LNCAP (cell line): ENCODE results near the gene RBM33.

ENCODE experiments used
- CTCF ChIP-seq: fragments of 450-650 bp; IDR thresholded peaks from 2 replicates; pipeline ENCODE4 v1.5.1; 2017; ENCODE audit warnings: mild to moderate bottlenecking

RBM33 gene

GRCh38 chr7:155715111-155715805 lies 70.8 kb downstream of the RBM33 start:
- no peak for TF ChIP-seq CTCF

GRCh38 chr7:155717010-155717744 lies 72.7 kb downstream of the RBM33 start:
- TF ChIP-seq CTCF = no peak

DNA sequence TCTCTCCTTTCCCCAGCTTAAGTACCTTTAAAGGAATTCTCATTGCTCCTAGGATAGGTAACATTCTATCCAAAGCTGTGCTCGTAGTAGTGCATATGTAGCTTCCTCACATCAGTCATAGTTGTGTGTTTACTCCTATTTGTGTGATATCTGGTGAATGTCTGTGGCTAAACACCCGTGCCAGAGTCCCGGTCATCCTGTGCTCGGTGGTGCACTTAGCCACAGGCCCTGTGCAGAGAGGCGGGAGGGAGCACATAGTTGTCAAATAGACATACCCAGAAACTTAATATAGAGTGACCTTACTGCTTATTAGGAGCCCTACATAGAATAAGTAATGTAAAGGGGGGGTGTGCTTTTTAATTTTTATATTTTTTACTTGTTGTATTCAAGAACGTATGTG lies 76.6 kb downstream of the RBM33 start:
- TF ChIP-seq CTCF = no peak

DNA sequence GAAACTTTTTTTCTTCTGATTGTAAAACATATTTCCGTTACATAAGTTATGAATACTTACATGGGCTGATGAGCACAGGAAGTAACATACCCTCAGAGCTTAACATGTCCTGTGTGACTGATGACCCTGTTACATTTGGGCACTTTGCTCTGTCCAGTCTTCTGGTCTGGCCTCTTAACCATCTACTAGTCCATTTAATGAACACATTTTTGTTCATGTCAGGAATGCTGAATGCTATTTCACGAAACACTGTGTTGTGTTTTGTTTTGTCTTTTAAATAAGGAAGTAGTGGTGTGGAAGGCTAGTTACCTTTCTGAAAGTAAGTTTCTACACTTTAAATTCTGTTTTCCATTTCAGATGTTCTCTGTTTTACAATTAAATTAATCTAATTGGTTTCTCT lies 77.7 kb downstream of the RBM33 start:
- TF ChIP-seq CTCF = no peak

DNA sequence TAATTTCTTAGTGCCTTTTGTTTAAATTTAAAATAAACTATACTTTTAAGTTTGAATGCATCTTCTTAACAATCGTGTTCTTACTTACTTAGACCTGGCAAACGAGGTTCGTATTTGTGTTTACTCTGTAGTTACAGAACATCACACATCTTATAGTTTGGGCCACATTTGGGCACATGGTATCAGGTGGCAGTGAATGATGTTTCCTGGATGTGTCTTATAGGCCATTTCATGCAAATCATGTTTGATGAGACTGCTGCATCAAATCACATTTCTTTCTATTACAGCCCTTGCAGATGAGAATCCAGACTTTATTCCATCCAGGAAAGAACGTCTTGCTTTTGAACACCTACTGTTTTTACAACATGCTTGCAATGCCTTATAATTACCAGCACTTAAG lies 78.5 kb downstream of the RBM33 start:
- TF ChIP-seq CTCF = no peak

- TF ChIP-seq CTCF = no peak; the same call in 1 of the 2 replicates
Measured at GRCh38 chr7:155724327-155725005, 80.0 kb downstream of the RBM33 start.

DNA sequence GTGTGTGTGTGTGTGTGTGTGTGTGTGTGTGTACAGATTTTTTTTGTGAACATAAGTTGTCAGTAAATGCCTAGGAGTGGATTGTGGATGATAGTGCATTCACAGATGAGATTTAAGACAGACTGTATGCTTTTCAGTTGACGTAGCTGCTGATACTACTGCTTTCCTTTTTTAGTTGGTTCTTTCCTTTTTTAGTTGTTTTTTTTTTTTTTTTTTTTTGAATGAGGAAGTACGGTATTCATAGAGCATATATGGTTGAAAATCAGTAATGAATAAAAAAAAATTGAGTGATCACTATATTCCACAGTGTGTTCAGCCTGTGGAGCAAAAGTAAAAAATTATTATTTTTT lies 80.5 kb downstream of the RBM33 start:
- no peak for TF ChIP-seq CTCF
